Measurements from ENCODE around the gene CLDN15. TPM values are rescaled to one million over a fixed set of nuclear protein-coding genes. Genes with fewer than 3 reads are reported as not detected.

CLDN15 gene
- polyA plus RNA-seq, 1 experiment: 3.7 TPM

DNA sequence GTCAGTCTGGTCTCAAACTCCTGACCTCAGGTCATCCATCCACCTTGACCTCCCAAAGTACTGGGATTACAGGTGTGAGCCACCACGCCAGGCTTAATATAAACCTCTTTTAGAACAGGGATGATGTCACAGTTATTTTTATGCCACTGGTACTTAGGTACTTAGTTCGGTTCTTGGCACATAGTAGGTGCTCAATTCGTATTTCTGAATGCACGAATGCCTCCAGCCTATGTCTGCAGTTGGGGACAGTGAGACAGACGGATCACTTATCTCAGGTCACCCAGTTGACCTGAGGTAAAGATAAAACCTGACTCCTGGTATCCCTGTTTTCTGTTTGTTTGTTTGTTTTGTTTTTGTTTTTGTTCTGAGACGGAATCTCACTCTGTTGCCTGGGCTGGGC, 51.4 kb downstream of the CLDN15 start:
- no peaks in the 10 kb centered on the region for H3K36me3 ChIP-seq (ENCODE audit: control insufficient read depth, insufficient read depth, low read length)
- POLR2A ChIA-PET: no interaction called here
- H3K4me3 ChIP-seq (ENCODE audit: low read depth, low read length): no peak overlapping the region
- TF ChIP-seq, protein P1, sequence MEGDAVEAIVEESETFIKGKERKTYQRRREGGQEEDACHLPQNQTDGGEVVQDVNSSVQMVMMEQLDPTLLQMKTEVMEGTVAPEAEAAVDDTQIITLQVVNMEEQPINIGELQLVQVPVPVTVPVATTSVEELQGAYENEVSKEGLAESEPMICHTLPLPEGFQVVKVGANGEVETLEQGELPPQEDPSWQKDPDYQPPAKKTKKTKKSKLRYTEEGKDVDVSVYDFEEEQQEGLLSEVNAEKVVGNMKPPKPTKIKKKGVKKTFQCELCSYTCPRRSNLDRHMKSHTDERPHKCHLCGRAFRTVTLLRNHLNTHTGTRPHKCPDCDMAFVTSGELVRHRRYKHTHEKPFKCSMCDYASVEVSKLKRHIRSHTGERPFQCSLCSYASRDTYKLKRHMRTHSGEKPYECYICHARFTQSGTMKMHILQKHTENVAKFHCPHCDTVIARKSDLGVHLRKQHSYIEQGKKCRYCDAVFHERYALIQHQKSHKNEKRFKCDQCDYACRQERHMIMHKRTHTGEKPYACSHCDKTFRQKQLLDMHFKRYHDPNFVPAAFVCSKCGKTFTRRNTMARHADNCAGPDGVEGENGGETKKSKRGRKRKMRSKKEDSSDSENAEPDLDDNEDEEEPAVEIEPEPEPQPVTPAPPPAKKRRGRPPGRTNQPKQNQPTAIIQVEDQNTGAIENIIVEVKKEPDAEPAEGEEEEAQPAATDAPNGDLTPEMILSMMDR (IDR thresholded peaks at IDR 0.05; ENCODE audit: insufficient read depth, low read depth, low read length): no peak
- H3K27me3 ChIP-seq (ENCODE audit: control insufficient read depth, insufficient read depth, low read length): no peaks in the 10 kb centered on the region
- CTCF ChIA-PET: interaction anchor here (2.9 kb wide), 1 partner anchor 42 kb away, joined by 16 read pairs; no protein-coding TSS in a partner anchor
- DNase-seq (ENCODE audit: low read depth): no peak

DNA sequence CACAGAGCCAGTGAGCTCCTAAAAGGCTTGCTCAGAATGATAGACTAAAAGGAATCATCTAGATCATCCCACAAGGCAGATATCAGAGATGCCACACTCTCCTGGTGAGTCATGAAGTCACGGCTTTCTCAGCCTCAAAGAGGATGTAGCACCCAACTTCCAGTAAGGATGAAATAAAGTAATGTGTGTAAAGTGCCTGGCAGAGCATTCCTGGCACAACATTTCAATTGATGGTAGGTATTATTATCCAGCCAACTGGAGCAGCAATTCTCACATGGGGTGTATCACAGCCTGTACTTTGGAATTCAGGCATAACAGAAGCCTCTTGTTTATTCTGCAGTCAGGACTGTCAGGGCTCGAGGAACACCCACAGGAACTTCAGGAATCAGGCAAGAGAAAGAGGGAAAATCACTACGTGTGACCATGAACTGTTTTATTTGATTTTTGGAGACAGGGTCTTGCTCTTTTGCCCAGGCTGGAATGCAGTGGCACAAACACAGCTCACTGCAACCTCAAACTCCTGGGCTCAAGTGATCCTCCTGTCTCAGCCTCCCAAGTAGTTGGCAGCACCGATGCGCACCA, 52.3 kb downstream of the CLDN15 start:
- H3K4me3 ChIP-seq (ENCODE audit: low read depth, low read length): no peak overlapping the region
- ChIA-PET POLR2A (no interaction called here), CTCF (interaction anchor here (0.8 to 2.9 kb wide), 2 partner anchors 41 to 59 kb away, joined by 3 to 16 read pairs; no protein-coding TSS in a partner anchor)
- H3K27me3 ChIP-seq (ENCODE audit: control insufficient read depth, insufficient read depth, low read length): peaks cover 6% of the 10 kb centered on the region
- no peaks in the 10 kb centered on the region for H3K36me3 ChIP-seq (ENCODE audit: control insufficient read depth, insufficient read depth, low read length)
- TF ChIP-seq, protein P1 (IDR thresholded peaks at IDR 0.05; ENCODE audit: insufficient read depth, low read depth, low read length): no peak
- DNase-seq (ENCODE audit: low read depth): no peak

Small RNA genes lying within 50 kb of the gene (small RNA-seq; reads per million reads assigned to genes)
- gene RNU6-1104P (ENCODE audit: insufficient read length, low read depth, low replicate concordance): not detected

Other genes with a start within 250 kb of the CLDN15 start
- not detected in 2 replicates for gene MUC17, start 217.7 kb downstream of the CLDN15 start, polyA plus RNA-seq (2011; rRNA removed)
- 3.2 and 4.9 TPM in 2 replicates for gene TRIM56, start 152.3 kb downstream of the CLDN15 start, polyA plus RNA-seq (2011; rRNA removed)
- 1,118 and 1,433 TPM in 2 replicates for gene SERPINE1, start 110.7 kb downstream of the CLDN15 start, polyA plus RNA-seq (2011; rRNA removed)
- gene AP1S1, start 83.3 kb downstream of the CLDN15 start, polyA plus RNA-seq (2011; rRNA removed): 186 and 270 TPM in 2 replicates
- gene VGF, start 72.2 kb downstream of the CLDN15 start, polyA plus RNA-seq (2011; rRNA removed): 0.04 TPM in 1 of 2 replicates, not detected in the other
- gene NAT16, start 57.5 kb downstream of the CLDN15 start, polyA plus RNA-seq (2011; rRNA removed): 0.02 TPM in 1 of 2 replicates, not detected in the other
- gene MOGAT3, start 36.8 kb downstream of the CLDN15 start, polyA plus RNA-seq (2011; rRNA removed): not detected in 2 replicates
- gene PLOD3, start 20.2 kb downstream of the CLDN15 start, polyA plus RNA-seq (2011; rRNA removed): 90.9 and 187 TPM in 2 replicates
- 49.2 and 53.0 TPM in 2 replicates for gene ZNHIT1, start 19.6 kb downstream of the CLDN15 start, polyA plus RNA-seq (2011; rRNA removed)
- gene FIS1, start 7.3 kb upstream of the CLDN15 start, polyA plus RNA-seq (2011; rRNA removed): 276 and 329 TPM in 2 replicates
- gene IFT22, start 84.0 kb upstream of the CLDN15 start, polyA plus RNA-seq (2011; rRNA removed): 59.0 and 65.2 TPM in 2 replicates
- 0.29 and 0.48 TPM in 2 replicates for gene COL26A1, start 125.1 kb upstream of the CLDN15 start, polyA plus RNA-seq (2011; rRNA removed)